D721Med (cell line): ENCODE results near the gene SSNA1.

Source experiments
- DNase-seq: peaks from one replicate; pipeline ENCODE4 v3.0.0; 2011; ENCODE audit warnings: low spot score; ENCODE audit not compliant: insufficient read length
- FAIRE-seq: peaks from 2 replicates; lab custom pipeline; 2011; peaks lifted over from hg19 to GRCh38; lab: Jason Lieb, UNC
- CTCF ChIP-seq: IDR thresholded peaks from 2 replicates; pipeline ENCODE4 v1.5.1; 2012; ENCODE audit warnings: mild to moderate bottlenecking, control low read depth; ENCODE audit not compliant: insufficient read depth; ENCODE audit errors: missing control alignments

SSNA1 gene

GRCh38 chr9:137226338-137227053 is 38.0 kb downstream of the SSNA1 start:
- no peak for TF ChIP-seq CTCF
- no peak for FAIRE-seq
- no peak for DNase-seq

- TF ChIP-seq CTCF: peak; percentile 89
- DNase-seq (peak; percentile 98), FAIRE-seq (no peak)
These were observed 38.8 kb downstream of the SSNA1 start, which contains the start of gene RNF224 for GRCh38 chr9:137227054-137227852. Gene RNF224 (plus strand): TSS chr9:137227502. CDS start chr9:137228336, 834 bp downstream.

GRCh38 chr9:137227853-137228505 is 39.5 kb downstream of the SSNA1 start:
- no peak for TF ChIP-seq CTCF
- no peak for FAIRE-seq
- no peak for DNase-seq

- TF ChIP-seq CTCF: no peak
- no peak for FAIRE-seq
- DNase-seq: no peak
These were observed 40.1 kb downstream of the SSNA1 start for GRCh38 chr9:137228506-137228967.

- no peak for DNase-seq
- no peak for FAIRE-seq
- TF ChIP-seq CTCF: no peak
These were observed 40.8 kb downstream of the SSNA1 start for GRCh38 chr9:137228968-137229896.
